Endodermal cell (in vitro differentiated cells): ENCODE results near the gene ASB1. TPM values are rescaled to one million over a fixed set of nuclear protein-coding genes. Genes with fewer than 3 reads are reported as not detected.

Source experiments
- DNase-seq: peaks from one replicate; pipeline ENCODE4 v3.0.0-alpha.2; 2017
- H3K27ac ChIP-seq: 2 replicates; pipeline ENCODE4 v1.5.1; 2013; ENCODE audit warnings: mild to moderate bottlenecking, low read depth, low read length, moderate library complexity
- H3K27me3 ChIP-seq: 2 replicates; pipeline ENCODE4 v1.6.1; 2013; ENCODE audit warnings: mild to moderate bottlenecking, low read length, moderate library complexity; ENCODE audit not compliant: insufficient read depth, control insufficient read depth, poor library complexity, severe bottlenecking
- H3K36me3 ChIP-seq: 2 replicates; pipeline ENCODE4 v1.7.0; 2013; ENCODE audit warnings: mild to moderate bottlenecking, low read length, moderate library complexity; ENCODE audit not compliant: control insufficient read depth, insufficient read depth
- H3K4me1 ChIP-seq: one replicate; pipeline ENCODE4 v1.7.0; 2013; ENCODE audit warnings: low read length; ENCODE audit not compliant: control insufficient read depth, insufficient read depth
- H3K4me3 ChIP-seq: 2 replicates; pipeline ENCODE4 v1.5.1; 2013; ENCODE audit warnings: mild to moderate bottlenecking, low read length, moderate library complexity
- H3K9ac ChIP-seq: 2 replicates; pipeline ENCODE4 v1.6.1; 2013; ENCODE audit warnings: mild to moderate bottlenecking, low read length, moderate library complexity; ENCODE audit not compliant: poor library complexity, severe bottlenecking; ENCODE audit errors: extremely low read depth
- H3K9me3 ChIP-seq: 2 replicates; pipeline ENCODE4 v1.6.1; 2013; ENCODE audit warnings: mild to moderate bottlenecking, low read length, moderate library complexity; ENCODE audit not compliant: control insufficient read depth
- H3K27ac Mint-ChIP-seq: 2 replicates; pipeline ENCODE4 v1.8.0; 2020; ENCODE audit warnings: mixed read lengths
- H3K27me3 Mint-ChIP-seq: 2 replicates; pipeline ENCODE4 v1.8.0; 2021; ENCODE audit warnings: mild to moderate bottlenecking, mixed read lengths; ENCODE audit not compliant: insufficient read depth
- H3K36me3 Mint-ChIP-seq: 2 replicates; pipeline ENCODE4 v1.8.0; 2020; ENCODE audit warnings: low read depth, mixed read lengths
- H3K4me1 Mint-ChIP-seq: 2 replicates; pipeline ENCODE4 v1.8.0; 2020; ENCODE audit warnings: mixed read lengths
- H3K4me3 Mint-ChIP-seq: 2 replicates; pipeline ENCODE4 v1.8.0; 2020; ENCODE audit warnings: mild to moderate bottlenecking, moderate library complexity, mixed read lengths
- H3K9me3 Mint-ChIP-seq: 2 replicates; pipeline ENCODE4 v1.8.0; 2020; ENCODE audit warnings: mild to moderate bottlenecking, mixed read lengths
- WGBS, 2 experiments: methylation state at CpG; one replicate each; pipeline versions ENCODE4 v1.1.5 to v1.1.7; 2013; ENCODE audit warnings: missing lambda C conversion rate in 2 of 2, mixed read lengths in 1 of 2; ENCODE audit not compliant: insufficient coverage in 1 of 2, insufficient read length in 1 of 2; 5-methylcytosine and 5-hydroxymethylcytosine counted together
- total RNA-seq, 2 donors: library from RNA; stranded (reverse); fragmentation: NEBNext Ultra II Directional in 1 of 2; extraction: Animal tissue kit (Norgen Biotek cat#: 25700) in 1 of 2; gene quantifications; 2 replicates in 1 of 2; 3 replicates in 1 of 2; pipeline ENCODE4 v1.2.1, GENCODE V29; 2021
- TF ChIP-seq, protein P1 (sequence below): fragments of 200-600 bp; sonication (generic); conservative IDR thresholded peaks from 2 replicates; pipeline ENCODE4 v1.5.0; 2021; ENCODE audit warnings: antibody characterized with exemption, mild to moderate bottlenecking

The ASB1 gene
- total RNA-seq, 2 donors from 2014 or later: 39.0 to 39.6 TPM

DNA sequence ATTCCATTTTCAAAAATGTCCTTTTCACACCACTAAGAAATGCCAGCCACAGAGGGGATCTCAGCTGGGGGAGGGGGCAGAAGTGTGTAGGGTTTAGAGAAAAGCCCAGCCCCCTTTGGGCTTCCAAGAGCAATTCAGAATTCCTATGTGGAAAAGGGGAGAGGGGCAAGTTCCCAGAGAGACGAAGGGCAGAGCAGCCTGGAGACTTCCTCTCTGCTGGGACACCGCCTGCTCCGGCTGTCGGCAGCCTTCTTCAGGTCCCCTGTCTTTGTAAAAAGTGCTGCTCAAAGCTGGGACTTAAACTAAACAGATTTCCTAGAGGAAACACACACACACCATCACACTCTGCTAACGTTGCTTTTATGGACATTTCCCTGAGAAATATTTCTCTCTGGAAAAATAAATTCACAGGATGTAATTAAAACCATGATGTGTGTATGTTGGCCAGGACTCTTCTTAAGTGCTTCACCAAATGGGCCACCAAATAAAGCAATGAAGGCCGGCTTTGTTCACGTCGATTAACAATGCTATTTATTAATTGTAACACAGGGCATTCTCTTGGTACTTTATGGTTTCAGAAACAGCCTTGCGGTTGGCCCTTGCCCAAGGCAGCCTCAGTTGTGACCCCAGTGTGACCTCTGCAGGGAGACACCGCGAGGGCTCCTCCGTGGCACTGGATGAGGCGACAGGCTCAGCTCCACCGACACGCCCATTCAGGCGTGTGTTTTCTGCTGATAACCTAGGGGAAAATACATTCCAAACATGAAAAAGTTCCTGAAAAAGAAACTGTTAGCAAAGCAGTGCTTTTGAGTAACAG lies 5.6 kb upstream of the ASB1 start:
- Histone ChIP-seq H3K9me3 (peaks cover 1% of the 10 kb centered on the region), H3K4me1 (no peaks in the 10 kb centered on the region), H3K27ac (no peak overlapping the region), H3K9ac (no peak overlapping the region), H3K27me3 (no peaks in the 10 kb centered on the region), H3K4me3 (no peak overlapping the region), H3K36me3 (no peaks in the 10 kb centered on the region)
- Mint-ChIP-seq H3K4me3 (no peak overlapping the region), H3K27me3 (no peaks in the 10 kb centered on the region), H3K27ac (peak overlapping the region; percentile 48), H3K4me1 (peaks cover 18% of the 10 kb centered on the region), H3K9me3 (peaks cover 7% of the 10 kb centered on the region), H3K36me3 (peaks cover 1% of the 10 kb centered on the region)
- WGBS, 2 experiments: 75 to 81% methylated on average over 15 to 16 of the region's 16 CpGs
- TF ChIP-seq, protein P1, sequence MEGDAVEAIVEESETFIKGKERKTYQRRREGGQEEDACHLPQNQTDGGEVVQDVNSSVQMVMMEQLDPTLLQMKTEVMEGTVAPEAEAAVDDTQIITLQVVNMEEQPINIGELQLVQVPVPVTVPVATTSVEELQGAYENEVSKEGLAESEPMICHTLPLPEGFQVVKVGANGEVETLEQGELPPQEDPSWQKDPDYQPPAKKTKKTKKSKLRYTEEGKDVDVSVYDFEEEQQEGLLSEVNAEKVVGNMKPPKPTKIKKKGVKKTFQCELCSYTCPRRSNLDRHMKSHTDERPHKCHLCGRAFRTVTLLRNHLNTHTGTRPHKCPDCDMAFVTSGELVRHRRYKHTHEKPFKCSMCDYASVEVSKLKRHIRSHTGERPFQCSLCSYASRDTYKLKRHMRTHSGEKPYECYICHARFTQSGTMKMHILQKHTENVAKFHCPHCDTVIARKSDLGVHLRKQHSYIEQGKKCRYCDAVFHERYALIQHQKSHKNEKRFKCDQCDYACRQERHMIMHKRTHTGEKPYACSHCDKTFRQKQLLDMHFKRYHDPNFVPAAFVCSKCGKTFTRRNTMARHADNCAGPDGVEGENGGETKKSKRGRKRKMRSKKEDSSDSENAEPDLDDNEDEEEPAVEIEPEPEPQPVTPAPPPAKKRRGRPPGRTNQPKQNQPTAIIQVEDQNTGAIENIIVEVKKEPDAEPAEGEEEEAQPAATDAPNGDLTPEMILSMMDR: no peak
- DNase-seq: peak; percentile 67

DNA sequence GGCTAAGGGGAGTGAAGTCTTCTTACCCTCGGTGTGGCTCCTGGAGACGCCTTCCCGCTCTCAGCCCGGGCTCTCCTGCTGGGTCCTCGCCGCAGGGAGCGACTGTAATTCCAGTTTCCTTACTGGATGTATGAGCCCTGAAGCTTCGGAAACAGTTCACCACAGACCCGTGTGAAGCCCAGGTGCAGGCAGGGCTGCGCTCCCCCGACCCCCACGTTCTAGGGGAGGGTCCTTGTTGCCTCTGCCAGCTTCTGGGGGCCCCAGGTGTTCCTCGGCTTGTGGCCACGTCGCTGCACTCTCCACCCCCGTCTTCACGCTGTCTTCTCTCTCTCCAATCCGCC lies 5.1 kb upstream of the ASB1 start:
- Mint-ChIP-seq H3K27me3 (no peaks in the 10 kb centered on the region), H3K4me3 (no peak overlapping the region), H3K4me1 (peaks cover 18% of the 10 kb centered on the region), H3K36me3 (no peaks in the 10 kb centered on the region), H3K27ac (no peak overlapping the region), H3K9me3 (peaks cover 2% of the 10 kb centered on the region)
- TF ChIP-seq, protein P1: no peak
- Histone ChIP-seq H3K27me3 (no peaks in the 10 kb centered on the region), H3K36me3 (no peaks in the 10 kb centered on the region), H3K4me1 (no peaks in the 10 kb centered on the region), H3K9ac (no peak overlapping the region), H3K4me3 (no peak overlapping the region), H3K9me3 (no peaks in the 10 kb centered on the region), H3K27ac (no peak overlapping the region)
- no peak for DNase-seq
- 75 to 87% methylated on average over 13 to 18 of the region's 18 CpGs for whole genome bisulfite sequencing, 2 experiments

DNA sequence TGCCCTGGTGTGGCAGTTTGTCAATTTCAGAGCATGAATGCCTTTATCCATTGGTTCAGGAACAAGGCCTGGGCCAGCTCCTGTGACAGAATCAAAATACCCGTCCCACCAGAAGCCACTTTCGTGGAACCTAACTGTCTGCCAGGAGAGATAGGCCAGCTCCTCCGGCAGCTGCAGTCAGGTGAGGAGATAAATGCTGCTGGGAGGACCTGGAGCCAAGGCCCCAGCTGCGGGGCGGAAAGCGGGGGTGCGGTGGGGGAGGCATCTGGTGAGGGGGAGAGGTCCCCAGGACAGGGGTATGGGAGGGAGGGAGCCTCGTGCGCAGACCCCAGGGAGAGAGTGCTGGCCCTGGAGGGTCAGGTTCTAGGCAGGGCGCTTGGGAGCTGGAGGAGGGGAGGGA lies 4.4 kb upstream of the ASB1 start:
- peak overlapping the region; percentile 58 for H3K27ac Mint-ChIP-seq
- no peak for DNase-seq
- H3K9me3 Mint-ChIP-seq: no peaks in the 10 kb centered on the region

More for the DNA sequence above, 4.4 kb upstream of the ASB1 start:
- Mint-ChIP-seq H3K4me3 (no peak overlapping the region), H3K27me3 (no peaks in the 10 kb centered on the region), H3K4me1 (peaks cover 18% of the 10 kb centered on the region), H3K36me3 (no peaks in the 10 kb centered on the region)
- no peak overlapping the region for H3K4me3 ChIP-seq
- TF ChIP-seq, protein P1: no peak
- H3K9me3 ChIP-seq: no peaks in the 10 kb centered on the region
- no peak overlapping the region for H3K9ac ChIP-seq
- H3K27me3 ChIP-seq: no peaks in the 10 kb centered on the region
- no peak overlapping the region for H3K27ac ChIP-seq
- H3K36me3 ChIP-seq: no peaks in the 10 kb centered on the region
- no peaks in the 10 kb centered on the region for H3K4me1 ChIP-seq
- 94 to 95% methylated on average over 7 to 10 of the region's 10 CpGs for WGBS, 2 experiments
